HG02938 (cell line): Measurements from ENCODE around the gene PFKFB2.

Experiments used
- ATAC-seq: cut with Tn5 transposase; IDR thresholded peaks from one replicate; pipeline ENCODE4 v1.9.1; 2021; ENCODE audit warnings: mild to moderate bottlenecking, moderate library complexity; ENCODE audit not compliant: unreplicated experiment

Gene PFKFB2

GRCh38 chr1:207088161-207088560 lies 35.1 kb downstream of the PFKFB2 start:
- no peak for ATAC-seq

- no peak for ATAC-seq
Measured at GRCh38 chr1:207088701-207089626, 35.9 kb downstream of the PFKFB2 start, which contains the start of gene C4BPB. Gene C4BPB (plus strand): TSS chr1:207088860. CDS start chr1:207089532, 672 bp downstream.

- ATAC-seq, result no peak
Measured at GRCh38 chr1:207089627-207090355, 36.7 kb downstream of the PFKFB2 start.

- no peak for ATAC-seq
Measured at GRCh38 chr1:207091200-207091908, 38.3 kb downstream of the PFKFB2 start.

- ATAC-seq, result no peak
Measured at GRCh38 chr1:207093944-207094343, 40.9 kb downstream of the PFKFB2 start.

GRCh38 chr1:207097871-207098324 lies 44.8 kb downstream of the PFKFB2 start:
- peak; percentile 81 for ATAC-seq

- no peak for ATAC-seq
Measured at GRCh38 chr1:207101720-207102119, 48.6 kb downstream of the PFKFB2 start.

- ATAC-seq, result no peak
Measured at GRCh38 chr1:207102146-207102545, 49.1 kb downstream of the PFKFB2 start.

- ATAC-seq, result no peak
Measured at GRCh38 chr1:207102659-207103058, 49.6 kb downstream of the PFKFB2 start.

GRCh38 chr1:207103892-207104373 lies 50.9 kb downstream of the PFKFB2 start, which contains the start of gene C4BPA:
Gene C4BPA (plus strand): TSS chr1:207104233. CDS start chr1:207113026, 8,793 bp downstream.
- ATAC-seq, result no peak

- no peak for ATAC-seq
Measured at GRCh38 chr1:207109004-207109403, 55.9 kb downstream of the PFKFB2 start.

GRCh38 chr1:207112616-207113296 lies 59.7 kb downstream of the PFKFB2 start:
- no peak for ATAC-seq

- no peak for ATAC-seq
Measured at GRCh38 chr1:207115269-207115668, 62.2 kb downstream of the PFKFB2 start.

- no peak for ATAC-seq
Measured at GRCh38 chr1:207124389-207124788, 71.3 kb downstream of the PFKFB2 start.

- no peak for ATAC-seq
Measured at GRCh38 chr1:207128336-207128921, 75.4 kb downstream of the PFKFB2 start.

- ATAC-seq, result no peak
Measured at GRCh38 chr1:207129053-207129452, 76.0 kb downstream of the PFKFB2 start.
